ENCODE results near the gene MTHFD2L.

- TF ChIP-seq CTCF (conservative IDR thresholded peaks at IDR 0.05; ENCODE audit: low read depth, low read length): no peak
- no peak for TF ChIP-seq EZH2 (IDR thresholded peaks at IDR 0.05; ENCODE audit: low read length, unreplicated experiment)
These were observed 17.0 kb downstream of the MTHFD2L start for GRCh38 chr4:74174941-74175340.

Measured in PC-3 (cell line).